Sigmoid colon (tissue), 4 donors: ENCODE data around the gene FEN1.

ENCODE experiments used
- CTCF ChIP-seq, 4 experiments: fragments of 450-650 bp in 3 of 4; fragments of 200-600 bp in 1 of 4; IDR thresholded peaks; one replicate each; pipeline ENCODE4 v1.5.1; 2016 to 2019; ENCODE audit warnings: antibody characterized with exemption in 4 of 4, mild to moderate bottlenecking in 3 of 4, moderate library complexity in 2 of 4
- EP300 ChIP-seq, 4 donors: sonication (generic); formaldehyde crosslinking; IDR thresholded peaks; one replicate each; pipeline ENCODE4 v1.6.1; 2017; ENCODE audit warnings: antibody characterized with exemption in 4 of 4
- POLR2AphosphoS5 ChIP-seq, 4 donors: sonication (generic); formaldehyde crosslinking; IDR thresholded peaks; one replicate each; pipeline ENCODE4 v1.6.1; 2017; ENCODE audit warnings: antibody characterized with exemption in 4 of 4

- TF ChIP-seq CTCF (IDR thresholded peaks at IDR 0.05) (no peak), POLR2AphosphoS5 (IDR thresholded peaks at IDR 0.05) (no peak), EP300 (IDR thresholded peaks at IDR 0.05) (no peak)
Measured at GRCh38 chr11:61782299-61782698, 10.4 kb upstream of the FEN1 start.
